Measurements from ENCODE around the gene ANKRD16. TPM values are rescaled to one million over a fixed set of nuclear protein-coding genes. Genes with fewer than 3 reads are reported as not detected.
"Not testable (repeated sequence)": the region's sequence is repeated elsewhere in the genome, so short reads cannot be mapped to it uniquely, and the experiment has no call there.

The ANKRD16 gene
- polyA plus RNA-seq, 3 donors, result 3.3 to 4.8 (median 4.6) TPM

DNA sequence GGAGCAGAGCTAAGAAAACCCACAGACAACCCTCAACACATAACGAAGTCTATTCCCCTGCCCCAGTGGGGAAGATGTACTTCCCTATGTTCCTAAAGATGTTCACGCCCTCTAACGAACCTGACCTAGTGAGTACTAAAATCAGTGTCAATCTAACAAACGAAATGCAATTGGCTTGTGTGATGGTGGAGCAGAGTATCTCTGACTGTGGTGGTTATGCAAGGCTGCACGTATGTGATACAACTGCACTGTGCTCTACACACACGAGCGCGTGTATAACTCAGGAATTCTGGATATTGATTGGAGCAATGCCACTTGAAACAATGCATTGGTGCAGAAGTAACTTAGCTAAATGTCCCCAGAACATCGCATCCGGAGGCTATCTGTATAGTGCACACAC is 1.3 kb downstream of the ANKRD16 start:
- H3K27ac ChIP-seq (ENCODE audit: low read depth, low read length), result no peak overlapping the region
- 24 to 26% (median 26%) methylated on average over 10 of the region's 10 CpGs for WGBS, 3 donors

- no peak overlapping the region for H3K27ac ChIP-seq (ENCODE audit: low read depth, low read length)
- WGBS, 3 donors, result 86 to 97% (median 92%) methylated on average over 8 of the region's 8 CpGs
Measured at GRCh38 chr10:5887641-5888040, 2.1 kb downstream of the ANKRD16 start.

- no peak overlapping the region for H3K27ac ChIP-seq (ENCODE audit: low read depth, low read length)
- 27 to 67% (median 61%) methylated on average over 1 of the region's 1 CpG for WGBS, 3 donors
Measured at GRCh38 chr10:5887029-5887428, 2.7 kb downstream of the ANKRD16 start.

GRCh38 chr10:5885619-5886018 is 4.1 kb downstream of the ANKRD16 start:
- 39 to 96% (median 91%) methylated on average over 5 of the region's 5 CpGs for WGBS, 3 donors
- H3K27ac ChIP-seq (ENCODE audit: low read depth, low read length), result no peak overlapping the region

DNA sequence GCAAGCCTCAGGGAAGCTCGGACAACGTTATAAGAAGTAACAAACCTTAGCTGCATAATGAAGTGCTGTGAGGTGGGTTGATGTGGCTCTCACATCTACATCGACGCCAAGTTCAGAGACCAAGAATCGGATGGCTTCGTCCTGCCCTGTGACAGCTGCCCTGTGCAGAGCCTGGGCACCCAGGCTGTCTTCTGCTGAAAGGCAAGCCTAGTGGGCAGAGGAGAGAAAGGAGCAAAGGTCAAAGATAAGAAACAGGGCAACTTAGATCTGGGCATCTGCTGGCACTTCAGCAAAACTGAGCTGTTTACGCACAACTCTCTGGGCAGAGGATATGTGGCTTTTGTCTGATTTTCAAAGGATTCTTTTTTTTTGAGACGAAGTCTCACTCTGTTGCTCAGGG is 6.7 kb downstream of the ANKRD16 start:
- H3K27ac ChIP-seq (ENCODE audit: low read depth, low read length), result no peak overlapping the region
- WGBS, 3 donors, result 66 to 94% (median 82%) methylated on average over 8 of the region's 8 CpGs

DNA sequence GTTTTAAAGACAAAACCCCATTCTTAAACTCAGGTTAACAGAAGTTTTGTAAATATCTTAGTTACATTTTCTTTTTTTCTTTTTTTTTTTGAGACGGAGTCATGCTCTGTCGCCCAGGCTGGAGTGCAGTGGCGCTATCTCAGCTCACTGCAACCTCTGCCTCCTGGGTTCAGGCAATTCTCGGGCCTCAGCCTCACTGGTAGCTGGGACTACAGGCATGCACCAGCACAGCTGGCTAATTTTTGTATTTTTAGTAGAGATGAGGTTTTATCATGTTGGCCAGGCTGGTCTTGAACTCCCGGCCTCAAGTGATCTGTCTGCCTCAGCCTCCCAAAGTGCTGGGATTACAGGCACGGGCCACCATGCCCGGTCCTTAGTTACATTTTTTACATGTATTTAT is 12.7 kb downstream of the ANKRD16 start:
- WGBS, 3 donors, result 92 to 96% (median 93%) methylated on average over 7 of the region's 7 CpGs
- H3K27ac ChIP-seq (ENCODE audit: low read depth, low read length), result not testable (repeated sequence)

DNA sequence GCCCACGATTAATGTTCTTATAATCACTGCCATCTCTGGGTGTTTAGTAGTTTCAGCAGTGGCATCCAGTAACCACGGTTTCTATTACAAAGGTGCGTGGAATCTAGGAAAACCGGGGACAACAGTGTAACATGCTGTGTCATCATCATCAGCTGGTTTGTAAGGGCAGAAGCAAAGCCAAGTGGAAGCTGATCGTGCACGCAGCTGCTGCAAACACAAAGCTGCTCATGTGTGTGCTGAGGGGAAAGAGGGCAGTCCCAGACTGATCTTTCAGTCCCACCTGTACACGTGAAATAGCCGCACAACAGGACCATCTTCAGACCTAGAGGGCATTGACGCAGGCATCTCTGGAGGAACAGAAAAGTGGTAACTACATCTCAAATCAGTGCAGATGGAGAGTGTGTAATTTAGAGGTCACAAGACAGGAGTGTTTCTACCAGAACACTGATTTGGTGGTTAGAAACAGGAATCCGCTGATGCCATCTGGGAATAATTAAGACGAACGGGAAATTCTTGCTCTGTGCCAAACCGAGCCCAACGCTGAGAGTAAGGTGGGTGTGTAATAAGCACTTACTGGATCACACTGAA is 13.4 kb downstream of the ANKRD16 start:
- WGBS, 3 donors, result 71 to 72% (median 71%) methylated on average over 14 of the region's 14 CpGs
- no peak overlapping the region for H3K27ac ChIP-seq (ENCODE audit: low read depth, low read length)

DNA sequence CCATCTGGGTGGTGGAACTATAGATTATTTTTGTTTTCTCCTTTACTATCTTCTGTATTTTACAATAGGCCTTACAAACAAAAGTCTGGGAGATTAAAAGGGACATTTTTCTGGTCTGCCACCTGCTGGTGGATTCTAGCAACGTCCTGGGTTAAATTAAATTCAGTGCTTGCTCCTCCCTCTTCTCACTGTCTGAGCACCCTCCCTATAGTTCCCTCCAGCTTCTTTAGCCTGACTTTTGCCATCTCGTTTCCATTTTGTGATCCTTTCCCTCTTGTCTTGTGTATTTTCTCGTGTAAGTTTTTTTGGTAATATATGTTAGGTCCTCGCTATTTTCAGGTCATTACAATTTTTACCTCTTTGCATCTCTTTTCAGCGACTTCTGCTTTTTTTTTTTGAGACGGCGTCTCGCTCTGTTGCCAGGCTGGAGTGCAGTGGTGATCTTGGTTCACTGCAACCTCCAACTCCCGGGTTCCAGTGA is 16.1 kb downstream of the ANKRD16 start:
- 34 to 51% (median 38%) methylated on average over 9 of the region's 9 CpGs for WGBS, 3 donors
- no peak overlapping the region for H3K27ac ChIP-seq (ENCODE audit: low read depth, low read length)

- no peak overlapping the region for H3K27ac ChIP-seq (ENCODE audit: low read depth, low read length)
- 61 to 82% (median 63%) methylated on average over 5 of the region's 5 CpGs for WGBS, 3 donors
Measured at GRCh38 chr10:5871596-5871995, 18.1 kb downstream of the ANKRD16 start.

DNA sequence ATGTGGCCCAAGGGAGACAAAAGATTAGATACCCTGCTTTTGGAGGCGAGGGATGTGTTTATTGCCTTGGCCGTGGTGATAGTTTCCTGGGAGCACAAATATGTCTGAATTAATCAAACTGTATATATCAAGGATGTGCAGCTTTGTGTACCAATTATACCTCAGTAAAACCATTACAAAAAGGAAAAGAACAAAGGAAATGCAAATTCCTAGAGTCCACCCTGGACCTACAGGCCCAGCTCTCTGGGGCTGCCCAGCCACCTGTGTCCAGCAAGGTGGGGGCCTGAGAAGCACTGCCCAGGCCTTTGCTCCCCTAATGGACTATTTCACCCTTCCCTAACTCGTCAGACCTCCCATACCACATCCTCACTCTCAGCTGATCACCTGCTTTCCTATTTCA is 20.5 kb downstream of the ANKRD16 start:
- WGBS, 3 donors, result 78 to 94% (median 85%) methylated on average over 3 of the region's 3 CpGs

GRCh38 chr10:5868383-5868782 is 21.3 kb downstream of the ANKRD16 start:
- 86 to 98% (median 91%) methylated on average over 8 of the region's 8 CpGs for WGBS, 3 donors
- not testable (repeated sequence) for H3K27ac ChIP-seq (ENCODE audit: low read depth, low read length)

More for the DNA sequence above, 20.5 kb downstream of the ANKRD16 start:
- H3K27ac ChIP-seq (ENCODE audit: low read depth, low read length), result no peak overlapping the region

DNA sequence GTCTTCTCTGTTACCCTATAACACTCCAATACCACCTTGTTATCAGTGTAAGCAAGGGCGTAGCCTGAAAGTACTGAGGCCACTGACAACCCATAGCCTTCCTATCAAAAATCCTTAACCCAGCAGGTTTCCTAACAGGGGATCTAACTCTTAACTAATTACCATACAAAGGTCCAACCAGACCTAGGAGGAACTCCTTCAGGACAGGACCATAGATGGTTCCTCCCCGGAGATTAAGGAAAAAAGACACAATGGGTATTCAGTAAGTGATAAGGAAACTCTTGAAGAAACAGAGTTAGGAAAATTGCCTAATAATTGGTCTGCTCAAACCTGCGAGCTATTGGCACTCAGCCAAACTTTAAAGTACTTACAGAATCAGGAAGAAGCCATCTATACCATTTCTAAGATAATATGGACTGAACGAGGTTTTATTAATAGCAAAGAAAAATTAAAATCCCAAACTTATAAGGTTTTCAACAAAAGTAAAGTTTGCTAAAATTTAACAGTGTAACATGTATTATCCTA is 22.5 kb downstream of the ANKRD16 start:
- WGBS, 3 donors, result 44 to 61% (median 48%) methylated on average over 4 of the region's 4 CpGs
- H3K27ac ChIP-seq (ENCODE audit: low read depth, low read length), result not testable (repeated sequence)

DNA sequence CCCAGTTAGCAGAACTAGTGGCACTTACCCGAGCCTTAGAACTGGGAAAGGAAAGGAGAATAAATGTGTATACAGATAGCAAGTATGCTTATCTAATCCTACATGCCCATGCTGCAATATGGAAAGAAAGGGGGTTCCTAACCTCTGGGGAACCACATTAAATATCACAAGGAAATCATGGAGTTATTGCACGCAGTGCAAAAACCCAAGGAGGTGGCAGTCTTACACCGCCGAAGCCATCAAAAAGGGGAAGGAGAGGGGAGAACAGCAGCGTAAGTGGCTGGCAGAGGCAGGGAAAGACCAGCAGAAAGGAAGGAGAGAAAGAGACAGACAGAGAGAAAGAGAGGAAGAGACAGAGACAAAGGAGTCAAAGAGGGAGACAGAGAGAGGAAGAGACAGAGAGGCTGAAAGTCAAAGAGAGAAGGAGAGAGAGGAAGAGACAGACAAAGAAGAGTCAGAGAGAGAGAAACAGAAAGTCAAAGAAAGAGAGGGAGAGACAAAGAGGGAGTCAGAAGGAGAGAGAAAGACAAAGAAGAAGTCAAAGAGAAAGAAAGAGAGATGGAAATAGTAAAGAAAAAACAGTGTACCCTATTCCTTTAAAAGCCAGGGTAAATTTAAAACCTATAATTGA is 23.1 kb downstream of the ANKRD16 start:
- 51 to 86% (median 53%) methylated on average over 5 of the region's 5 CpGs for WGBS, 3 donors
- not testable (repeated sequence) for H3K27ac ChIP-seq (ENCODE audit: low read depth, low read length)

GRCh38 chr10:5862981-5863685 is 26.6 kb downstream of the ANKRD16 start:
- H3K27ac ChIP-seq (ENCODE audit: low read depth, low read length), result not testable (repeated sequence)
- WGBS, 3 donors, result 88 to 97% (median 96%) methylated on average over 9 of the region's 9 CpGs

DNA sequence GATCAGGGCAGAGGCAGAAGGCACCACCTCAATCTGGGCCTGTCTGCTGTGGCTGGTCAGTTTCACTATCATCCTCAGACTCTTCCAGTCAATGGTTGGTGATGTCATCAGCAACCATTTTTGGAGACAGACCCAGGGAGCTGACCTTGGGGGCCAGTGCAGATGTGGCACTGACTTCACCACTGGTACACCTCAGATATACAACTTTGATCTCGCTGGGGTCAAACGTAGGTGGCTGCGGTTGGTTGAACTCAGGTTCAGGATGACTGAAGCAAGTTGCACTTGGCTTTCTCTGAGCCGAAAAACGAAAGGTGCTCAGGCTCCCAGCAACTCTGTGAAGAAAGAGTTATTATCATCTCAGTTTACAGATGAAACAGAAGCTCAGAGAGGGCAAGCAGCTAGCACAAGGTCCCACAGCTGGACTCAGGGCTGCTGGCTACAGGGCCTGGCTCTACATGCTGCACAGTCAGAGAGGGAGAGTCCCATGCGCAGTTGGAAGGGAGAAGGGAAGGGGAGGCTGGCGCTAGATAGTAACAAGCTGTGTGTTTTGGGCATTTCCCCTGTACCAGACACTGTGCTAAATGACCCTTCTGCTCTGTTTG is 27.2 kb downstream of the ANKRD16 start:
- WGBS, 3 donors, result 95 to 98% (median 96%) methylated on average over 7 of the region's 7 CpGs
- H3K27ac ChIP-seq (ENCODE audit: low read depth, low read length), result no peak overlapping the region

GRCh38 chr10:5860066-5860465 is 29.6 kb downstream of the ANKRD16 start:
- H3K27ac ChIP-seq (ENCODE audit: low read depth, low read length), result no peak overlapping the region
- WGBS, 3 donors, result 82 to 90% (median 87%) methylated on average over 7 of the region's 7 CpGs

GRCh38 chr10:5858811-5859210 is 30.9 kb downstream of the ANKRD16 start:
- WGBS, 3 donors, result 86 to 95% (median 95%) methylated on average over 5 of the region's 5 CpGs
- H3K27ac ChIP-seq (ENCODE audit: low read depth, low read length), result no peak overlapping the region

- WGBS, 3 donors, result 52 to 81% (median 72%) methylated on average over 7 of the region's 7 CpGs
- H3K27ac ChIP-seq (ENCODE audit: low read depth, low read length), result no peak overlapping the region
Measured at GRCh38 chr10:5856701-5857004, 33.0 kb downstream of the ANKRD16 start.

Data from adipose tissue (tissue), 3 donors.